Measurements from ENCODE around the gene AGAP5. TPM values are rescaled to one million over a fixed set of nuclear protein-coding genes. Genes with fewer than 3 reads are reported as not detected.

The AGAP5 gene
- polyA plus RNA-seq, 3 donors = 0.23 to 8.9 (median 0.44) TPM

GRCh38 chr10:73653701-73654100, 44.2 kb downstream of the AGAP5 start:
- no peaks in the 10 kb centered on the region for H3K36me3 Mint-ChIP-seq
- Histone ChIP-seq H3K36me3 (replicated peaks in 1 of 2; ENCODE audit: control insufficient read depth in 1 of 2, insufficient read depth in 2 of 2, low read length in 2 of 2) (no peaks in the 10 kb centered on the region), H3K9me3 (replicated peaks in 1 of 2; ENCODE audit: control insufficient read depth in 1 of 2, insufficient read depth in 1 of 2, low read length in 2 of 2) (no peaks in the 10 kb centered on the region), H3K27me3 (ENCODE audit: control insufficient read depth in 2 of 2, insufficient read depth in 2 of 2, low read length in 2 of 2) (no peaks in the 10 kb centered on the region), H3K4me1 (ENCODE audit: control insufficient read depth in 1 of 2, insufficient read depth in 2 of 2, low read length in 2 of 2) (peaks cover 18 to 19% of the 10 kb centered on the region in 2 donors), H3K4me2 (replicated peaks; ENCODE audit: extremely low read depth, low read length, poor library complexity, severe bottlenecking) (no peak overlapping the region), H3K79me2 (ENCODE audit: insufficient read depth, low read length) (no peaks in the 10 kb centered on the region), H3K9ac (ENCODE audit: insufficient read depth, low read length, poor library complexity, severe bottlenecking) (no peak overlapping the region), H4K20me1 (ENCODE audit: insufficient read depth, low read length) (no peaks in the 10 kb centered on the region), H3K4me3 (replicated peaks in 1 of 3; ENCODE audit: low read depth in 2 of 3, low read length in 3 of 3) (no peak overlapping the region), H3K27ac (ENCODE audit: low read depth in 1 of 2, low read length in 2 of 2) (no peak overlapping the region), H2AFZ (ENCODE audit: insufficient read depth, low read depth, low read length, poor library complexity, severe bottlenecking) (no peak overlapping the region)
- H3K27me3 Mint-ChIP-seq (ENCODE audit: low read depth in 3 of 3) = peaks cover 2 to 12% (median 7%) of the 10 kb centered on the region in 3 donors
- DNase-seq = no peak
- intact Hi-C loops (cut with micrococcal nuclease) = no loop called here
- TF ChIP-seq, protein P1, sequence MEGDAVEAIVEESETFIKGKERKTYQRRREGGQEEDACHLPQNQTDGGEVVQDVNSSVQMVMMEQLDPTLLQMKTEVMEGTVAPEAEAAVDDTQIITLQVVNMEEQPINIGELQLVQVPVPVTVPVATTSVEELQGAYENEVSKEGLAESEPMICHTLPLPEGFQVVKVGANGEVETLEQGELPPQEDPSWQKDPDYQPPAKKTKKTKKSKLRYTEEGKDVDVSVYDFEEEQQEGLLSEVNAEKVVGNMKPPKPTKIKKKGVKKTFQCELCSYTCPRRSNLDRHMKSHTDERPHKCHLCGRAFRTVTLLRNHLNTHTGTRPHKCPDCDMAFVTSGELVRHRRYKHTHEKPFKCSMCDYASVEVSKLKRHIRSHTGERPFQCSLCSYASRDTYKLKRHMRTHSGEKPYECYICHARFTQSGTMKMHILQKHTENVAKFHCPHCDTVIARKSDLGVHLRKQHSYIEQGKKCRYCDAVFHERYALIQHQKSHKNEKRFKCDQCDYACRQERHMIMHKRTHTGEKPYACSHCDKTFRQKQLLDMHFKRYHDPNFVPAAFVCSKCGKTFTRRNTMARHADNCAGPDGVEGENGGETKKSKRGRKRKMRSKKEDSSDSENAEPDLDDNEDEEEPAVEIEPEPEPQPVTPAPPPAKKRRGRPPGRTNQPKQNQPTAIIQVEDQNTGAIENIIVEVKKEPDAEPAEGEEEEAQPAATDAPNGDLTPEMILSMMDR (IDR thresholded peaks at IDR 0.05) = no peak
- 88% methylated on average over 1 of the region's 3 CpGs for WGBS (ENCODE audit: insufficient coverage)
- no peaks in the 10 kb centered on the region for H3K9me3 Mint-ChIP-seq
- no peak overlapping the region for H3K4me3 Mint-ChIP-seq
- H3K4me1 Mint-ChIP-seq = peaks cover 30% of the 10 kb centered on the region
- H3K27ac Mint-ChIP-seq = no peak overlapping the region

DNA sequence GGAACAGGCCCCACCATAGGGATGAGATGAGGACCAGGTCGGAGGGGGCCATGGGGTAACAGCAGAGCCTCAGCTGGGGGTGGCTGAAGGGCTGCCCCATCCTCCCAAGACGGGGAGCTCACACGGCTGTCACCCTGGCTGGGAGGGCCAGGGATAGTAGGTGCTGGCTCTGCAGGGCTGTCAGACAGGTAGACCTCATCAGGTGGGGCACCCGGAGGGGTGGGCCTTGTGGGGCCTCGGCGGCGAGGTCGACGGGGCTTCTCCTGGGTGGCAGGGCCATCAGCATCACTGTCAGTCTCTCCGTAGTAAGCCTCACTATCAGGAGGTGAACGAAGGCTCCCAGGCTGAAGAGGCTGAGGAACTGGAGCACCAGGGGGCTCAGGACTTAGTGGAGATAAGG, 44.7 kb downstream of the AGAP5 start:
- H3K4me2 ChIP-seq (replicated peaks; ENCODE audit: extremely low read depth, low read length, poor library complexity, severe bottlenecking) = no peak overlapping the region
- WGBS (ENCODE audit: insufficient coverage) = 95% methylated on average over 11 of the region's 11 CpGs
- H3K9me3 ChIP-seq (replicated peaks in 1 of 2; ENCODE audit: control insufficient read depth in 1 of 2, insufficient read depth in 1 of 2, low read length in 2 of 2) = no peaks in the 10 kb centered on the region
- H3K9ac ChIP-seq (ENCODE audit: insufficient read depth, low read length, poor library complexity, severe bottlenecking) = no peak overlapping the region
- H3K9me3 Mint-ChIP-seq = no peaks in the 10 kb centered on the region
- TF ChIP-seq, protein P1 (IDR thresholded peaks at IDR 0.05) = no peak
- intact Hi-C loops (cut with micrococcal nuclease) = no loop called here
- H3K27ac Mint-ChIP-seq = no peak overlapping the region
- H3K79me2 ChIP-seq (ENCODE audit: insufficient read depth, low read length) = no peaks in the 10 kb centered on the region
- H3K4me1 Mint-ChIP-seq = peaks cover 30% of the 10 kb centered on the region
- H3K4me3 ChIP-seq (replicated peaks in 1 of 3; ENCODE audit: low read depth in 2 of 3, low read length in 3 of 3) = no peak overlapping the region
- peaks cover 2 to 11% (median 7%) of the 10 kb centered on the region in 3 donors for H3K27me3 Mint-ChIP-seq (ENCODE audit: low read depth in 3 of 3)
- DNase-seq = no peak
- no peaks in the 10 kb centered on the region for H3K36me3 ChIP-seq (replicated peaks in 1 of 2; ENCODE audit: control insufficient read depth in 1 of 2, insufficient read depth in 2 of 2, low read length in 2 of 2)
- no peaks in the 10 kb centered on the region for H3K27me3 ChIP-seq (ENCODE audit: control insufficient read depth in 2 of 2, insufficient read depth in 2 of 2, low read length in 2 of 2)
- H4K20me1 ChIP-seq (ENCODE audit: insufficient read depth, low read length) = no peaks in the 10 kb centered on the region
- no peak overlapping the region for H3K4me3 Mint-ChIP-seq
- no peaks in the 10 kb centered on the region for H3K36me3 Mint-ChIP-seq
- H2AFZ ChIP-seq (ENCODE audit: insufficient read depth, low read depth, low read length, poor library complexity, severe bottlenecking) = no peak overlapping the region
- H3K4me1 ChIP-seq (ENCODE audit: control insufficient read depth in 1 of 2, insufficient read depth in 2 of 2, low read length in 2 of 2) = peaks cover 20 to 22% of the 10 kb centered on the region in 2 donors
- no peak overlapping the region for H3K27ac ChIP-seq (ENCODE audit: low read depth in 1 of 2, low read length in 2 of 2)
